Left ventricle myocardium superior (tissue), 1 donor: ENCODE data around the gene ZNF507. TPM values are rescaled to one million over a fixed set of nuclear protein-coding genes. Genes with fewer than 3 reads are reported as not detected.
A peak's percentile ranks its signal among the peaks of the same experiment; 100 is the strongest.

Experiments
- ATAC-seq: fragments of 200-7000 bp; cut with Tn5 transposase; one replicate; pipeline ENCODE4 v1.9.1; 2020; ENCODE audit warnings: mild to moderate bottlenecking, moderate library complexity
- DNase-seq: peaks from one replicate; pipeline ENCODE4 v3.0.0-alpha.2; 2020
- intact Hi-C: fragments of 100-400 bp; cut with micrococcal nuclease; formaldehyde crosslinking; loops from one replicate; pipeline ENCODE4 v1.11.0; 2022
- long read RNA-seq: library from polyadenylated mRNA; unstranded; transcript quantifications from one replicate; pipeline ENCODE4 v2.0.0, GENCODE V29; 2021
- total RNA-seq: library from RNA; stranded (reverse); fragmentation: NEBNext Ultra II Directional; extraction: Animal tissue kit (Norgen Biotek cat#: 25700); gene quantifications from one replicate; pipeline ENCODE4 v1.2.1, GENCODE V29; 2021
- donor health status: DM: no; HTN: yes; CAD: no; lungs with severe emphysema.

Gene ZNF507
- total RNA-seq: 16.1 TPM
- long read RNA-seq, full-length matches to known transcripts: 2 of 3 reads
- long read RNA-seq, partial matches to known transcripts: 0 of 3 reads
- long read RNA-seq, other reads (novel, unspliced or antisense): 1 of 3 reads

- intact Hi-C loops: no loop called here
- DNase-seq (peak; percentile 92), ATAC-seq (peak; percentile 97)
These were observed at the start of gene ZNF507 for GRCh38 chr19:32345261-32346207. ZNF507 (plus strand) TSS chr19:32345610; CDS start chr19:32352831, 7,221 bp downstream.

- intact Hi-C loops: no loop called here
These were observed 48.7 kb upstream of the ZNF507 start for GRCh38 chr19:32296694-32297093.

DNA sequence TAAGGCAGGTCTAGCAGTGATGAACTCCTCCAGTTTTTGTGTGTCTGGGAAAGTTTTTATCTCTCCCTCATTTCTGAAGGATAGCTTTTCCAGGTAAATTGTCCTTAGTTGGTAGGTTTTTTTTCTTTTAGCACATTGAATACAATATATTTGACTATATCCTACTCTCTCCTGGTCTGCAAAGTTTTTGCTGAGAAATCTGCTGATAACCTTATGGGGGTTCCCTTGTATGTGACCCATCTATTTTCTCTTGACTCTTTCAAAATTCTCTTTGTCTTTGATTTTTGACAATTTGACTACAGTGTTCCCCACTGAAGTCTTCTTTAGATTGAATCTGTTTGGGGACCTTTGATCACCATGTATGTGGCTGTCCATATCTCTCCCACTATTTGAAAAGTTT is 42.6 kb upstream of the ZNF507 start:
- ATAC-seq: no peak
- intact Hi-C loops: no loop called here
- DNase-seq: no peak

More at GRCh38 chr19:32296694-32297093, 48.7 kb upstream of the ZNF507 start:
- ATAC-seq: no peak
- DNase-seq: no peak

GRCh38 chr19:32303193-32303592 is 42.2 kb upstream of the ZNF507 start:
- DNase-seq: no peak
- intact Hi-C loops: no loop called here
- no peak for ATAC-seq

GRCh38 chr19:32307591-32307990 is 37.8 kb upstream of the ZNF507 start:
- no peak for DNase-seq
- ATAC-seq: no peak
- intact Hi-C loops: no loop called here

GRCh38 chr19:32308431-32309077 is 36.9 kb upstream of the ZNF507 start:
- DNase-seq (no peak), ATAC-seq (no peak)
- intact Hi-C loops: no loop called here

DNA sequence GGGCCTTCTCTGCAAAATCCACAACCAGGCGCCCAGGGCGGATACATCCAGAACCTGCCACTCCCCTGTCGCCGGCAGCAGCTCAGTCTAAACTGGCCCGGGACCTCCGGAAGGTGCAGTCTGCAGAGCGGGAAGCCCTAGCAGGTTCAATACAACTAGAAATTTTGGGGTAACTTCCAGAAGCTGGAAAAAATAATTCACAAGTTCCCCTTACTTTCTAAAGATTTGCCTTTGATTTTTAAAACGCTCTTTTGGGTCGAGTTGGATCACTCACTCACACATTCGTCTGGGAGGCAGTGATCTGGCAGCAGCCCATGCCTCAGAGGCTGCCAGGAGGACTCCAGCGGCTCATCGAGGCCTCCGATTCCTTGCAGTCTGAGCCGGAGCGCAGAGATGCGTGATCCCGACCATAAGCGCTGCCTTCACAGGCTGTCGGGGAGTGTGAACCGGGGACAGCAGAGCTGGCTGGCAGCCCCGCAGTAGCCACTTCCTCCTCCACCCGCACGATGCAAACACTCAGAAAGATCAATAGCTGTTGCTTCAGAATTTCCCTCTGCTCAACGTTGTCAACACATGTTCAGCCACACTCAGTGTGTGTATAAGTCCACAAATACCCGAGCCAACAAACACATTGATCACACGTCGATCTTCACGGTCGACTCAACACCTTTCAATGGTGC is 35.6 kb upstream of the ZNF507 start:
- intact Hi-C loops: no loop called here

GRCh38 chr19:32311371-32311770 is 34.0 kb upstream of the ZNF507 start:
- intact Hi-C loops: no loop called here
- DNase-seq (no peak), ATAC-seq (no peak)

More for the DNA sequence above, 35.6 kb upstream of the ZNF507 start:
- no peak for ATAC-seq
- no peak for DNase-seq

- no peak for ATAC-seq
- DNase-seq: no peak
- intact Hi-C loops: no loop called here
These were observed 31.7 kb upstream of the ZNF507 start for GRCh38 chr19:32313569-32314265.

DNA sequence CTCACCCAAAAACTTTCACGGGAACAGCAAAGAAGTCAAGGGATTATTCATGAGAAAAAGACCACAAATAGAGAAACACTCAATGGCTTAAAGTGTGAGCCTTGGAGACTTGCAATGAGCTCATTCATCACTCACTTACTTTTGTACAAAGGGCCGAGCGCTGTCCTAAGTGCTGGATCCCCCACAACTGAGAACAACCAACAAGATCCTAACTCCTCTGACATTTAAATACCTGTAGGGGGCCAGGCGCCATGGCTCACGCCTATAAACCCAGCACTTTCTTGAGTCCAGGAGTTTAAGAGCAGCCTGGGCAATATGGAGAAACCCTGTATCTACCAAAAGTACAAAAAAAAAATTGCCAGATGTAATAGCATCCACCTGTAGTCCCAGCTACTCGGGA is 29.4 kb upstream of the ZNF507 start:
- intact Hi-C loops: no loop called here
- DNase-seq (no peak), ATAC-seq (no peak)

DNA sequence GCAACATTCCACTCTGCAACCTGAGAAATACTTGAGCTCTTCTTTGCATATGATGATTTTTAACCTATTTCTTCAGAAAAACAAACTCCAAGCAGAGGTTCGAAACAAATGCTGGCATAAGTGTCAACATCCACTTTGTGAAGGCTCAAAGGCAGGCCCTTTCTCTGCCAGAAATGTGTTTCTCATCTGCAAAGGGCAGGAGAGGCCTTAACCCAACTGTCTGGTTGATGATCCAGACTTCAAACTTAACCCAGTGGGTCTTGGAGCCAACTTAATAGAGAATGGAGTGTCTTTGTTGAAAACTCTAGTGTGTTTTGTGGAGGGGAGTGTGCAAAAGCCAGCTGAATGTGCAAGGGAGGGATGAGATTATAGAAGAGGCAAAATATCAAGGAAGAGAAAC is 28.3 kb upstream of the ZNF507 start:
- ATAC-seq (no peak), DNase-seq (no peak)
- intact Hi-C loops: no loop called here

DNA sequence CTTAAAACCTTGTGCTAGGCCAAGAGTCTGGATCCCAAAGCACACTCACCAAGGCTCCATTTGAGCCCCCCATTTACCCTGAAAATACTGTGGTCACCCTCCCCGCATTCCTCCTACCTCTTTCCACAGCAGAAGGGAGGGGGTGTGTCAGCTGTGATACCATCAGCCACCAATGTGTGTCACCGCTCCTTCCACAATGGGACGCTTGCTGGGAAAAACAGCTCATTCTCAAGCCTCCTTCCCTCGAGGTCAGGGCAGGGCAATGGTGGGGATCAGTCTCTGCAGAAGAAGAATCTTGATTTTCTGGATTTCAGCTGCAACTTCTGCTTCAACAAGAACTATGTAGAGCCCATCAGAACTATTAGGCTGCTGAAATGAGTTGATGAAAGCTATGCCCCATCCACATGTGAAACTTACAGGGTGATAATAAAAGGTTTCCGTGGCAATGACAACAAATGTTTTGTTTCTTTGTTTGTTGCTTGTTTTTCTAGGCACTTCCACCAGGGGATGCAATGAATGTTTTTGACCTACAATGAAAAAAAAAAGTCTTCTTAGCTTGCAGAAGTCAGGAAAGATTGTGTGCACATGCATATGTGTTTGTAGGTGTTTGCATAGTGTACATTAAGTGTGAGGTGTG is 26.4 kb upstream of the ZNF507 start:
- intact Hi-C loops: no loop called here
- ATAC-seq: peak; percentile 47
- no peak for DNase-seq

- DNase-seq: no peak
- intact Hi-C loops: no loop called here
These were observed 22.9 kb upstream of the ZNF507 start for GRCh38 chr19:32322541-32322940.

GRCh38 chr19:32324631-32325285 is 20.7 kb upstream of the ZNF507 start:
- ATAC-seq (no peak), DNase-seq (no peak)
- intact Hi-C loops: no loop called here

More at GRCh38 chr19:32322541-32322940, 22.9 kb upstream of the ZNF507 start:
- ATAC-seq: no peak

GRCh38 chr19:32330213-32330857 is 15.1 kb upstream of the ZNF507 start:
- no peak for ATAC-seq
- intact Hi-C loops: no loop called here
- DNase-seq: no peak

DNA sequence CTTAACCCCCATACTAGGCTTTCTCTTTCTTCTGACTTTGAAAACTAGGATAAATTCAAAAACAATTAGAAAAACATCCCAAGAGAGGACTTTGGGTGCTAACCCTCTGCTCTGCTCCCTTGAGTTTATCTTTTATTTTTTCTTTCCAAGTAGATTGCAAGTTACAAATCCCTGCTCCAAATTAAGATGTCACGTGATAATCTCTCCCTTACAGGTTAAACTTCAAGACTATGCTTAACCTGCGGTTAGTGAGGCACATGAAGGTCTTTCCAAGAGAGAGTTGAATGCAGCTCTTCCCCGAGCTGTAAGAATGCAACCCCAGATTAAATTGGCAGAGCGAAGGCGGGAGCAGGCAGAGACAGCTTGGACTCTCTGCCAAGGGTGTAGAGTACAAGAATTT is 12.2 kb upstream of the ZNF507 start:
- no peak for DNase-seq
- no peak for ATAC-seq
- intact Hi-C loops: no loop called here

- DNase-seq: no peak
- intact Hi-C loops: no loop called here
- ATAC-seq: peak; percentile 67
These were observed 8.9 kb upstream of the ZNF507 start for GRCh38 chr19:32336259-32337083.
